ENCODE data around the gene CCDC138.
A peak's percentile ranks its signal among the peaks of the same experiment; 100 is the strongest.

Gene CCDC138

DNA sequence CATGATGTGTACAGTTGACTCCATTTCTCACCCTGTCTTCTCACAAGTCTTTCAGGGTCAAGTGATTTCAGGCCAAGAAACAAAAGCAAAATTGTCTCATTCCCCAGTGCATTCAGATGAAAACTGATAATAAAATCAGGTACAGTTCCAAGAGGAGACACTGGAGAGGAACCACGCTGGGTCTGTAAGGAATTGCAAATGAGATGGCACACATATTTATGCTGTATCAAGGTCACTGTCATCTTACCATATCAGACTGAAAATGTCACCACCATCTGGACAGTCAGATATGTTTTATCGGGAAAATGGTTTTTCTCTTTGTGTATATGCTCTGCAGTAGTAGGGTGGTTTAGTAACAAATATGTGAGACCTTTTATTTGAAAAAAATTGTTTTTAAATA, 91.7 kb downstream of the CCDC138 start:
- DNase-seq (ENCODE audit: low read depth in 1 of 2, low spot score in 1 of 2): no peak
- TF ChIP-seq JUND (IDR thresholded peaks at IDR 0.05; ENCODE audit: low read depth): no peak
- in situ Hi-C loops (cut with HindIII; ENCODE audit: low pct_unique_long_range_greater_than_20kb, low sequenced_read_pairs): no loop called here

- in situ Hi-C loops (cut with HindIII; ENCODE audit: low pct_unique_long_range_greater_than_20kb, low sequenced_read_pairs): no loop called here
- TF ChIP-seq JUND (IDR thresholded peaks at IDR 0.05; ENCODE audit: low read depth): no peak
- no peak for DNase-seq (ENCODE audit: low read depth in 1 of 2, low spot score in 1 of 2)
Measured at GRCh38 chr2:108884619-108885018, 98.0 kb downstream of the CCDC138 start.

- no peak for TF ChIP-seq JUND (IDR thresholded peaks at IDR 0.05; ENCODE audit: low read depth)
- in situ Hi-C loops (cut with HindIII; ENCODE audit: low pct_unique_long_range_greater_than_20kb, low sequenced_read_pairs): no loop called here
- no peak for DNase-seq (ENCODE audit: low read depth in 1 of 2, low spot score in 1 of 2)
Measured at GRCh38 chr2:108889907-108890306, 103.3 kb downstream of the CCDC138 start.

DNA sequence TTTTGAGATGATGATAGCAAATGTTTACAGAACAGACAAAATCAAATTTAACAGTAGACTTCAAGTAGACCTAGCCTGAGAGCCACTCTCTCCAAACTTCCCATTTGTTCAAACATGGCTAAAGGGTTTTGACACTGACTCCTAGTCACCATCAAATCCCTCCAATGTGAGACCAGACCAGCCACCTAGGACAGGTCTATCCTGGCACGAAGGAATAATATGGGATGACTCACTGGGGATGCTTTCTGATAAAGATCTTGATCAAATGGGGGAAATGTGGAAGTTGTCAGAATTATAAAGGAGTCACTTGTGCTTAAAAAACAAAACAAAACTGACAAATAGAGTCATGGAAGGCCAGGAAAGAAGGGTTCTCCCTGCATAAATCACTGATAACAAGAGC, 106.7 kb downstream of the CCDC138 start:
- in situ Hi-C loops (cut with HindIII; ENCODE audit: low pct_unique_long_range_greater_than_20kb, low sequenced_read_pairs): no loop called here
- no peak for DNase-seq (ENCODE audit: low read depth in 1 of 2, low spot score in 1 of 2)
- TF ChIP-seq JUND (IDR thresholded peaks at IDR 0.05; ENCODE audit: low read depth): no peak

DNA sequence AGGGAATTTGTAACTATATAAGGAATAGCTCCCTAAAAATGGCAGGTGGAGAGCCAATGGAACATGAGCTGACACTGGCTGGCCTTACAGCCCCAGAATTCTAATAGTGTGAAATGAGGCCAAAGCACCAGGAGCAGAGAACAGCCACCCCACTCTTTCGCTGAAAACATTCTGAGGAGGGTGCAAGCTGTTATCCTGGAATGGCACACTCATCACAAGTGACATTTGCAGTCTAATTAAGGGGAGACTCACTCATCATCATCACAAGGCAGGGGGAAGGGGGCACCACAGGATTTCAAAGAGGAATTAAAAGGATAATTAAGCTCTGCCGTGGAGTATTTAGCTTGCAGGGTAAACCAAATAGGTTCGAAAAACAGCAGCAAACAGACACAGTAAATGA, 108.2 kb downstream of the CCDC138 start:
- no peak for TF ChIP-seq JUND (IDR thresholded peaks at IDR 0.05; ENCODE audit: low read depth)
- no peak for DNase-seq (ENCODE audit: low read depth in 1 of 2, low spot score in 1 of 2)
- in situ Hi-C loops (cut with HindIII; ENCODE audit: low pct_unique_long_range_greater_than_20kb, low sequenced_read_pairs): no loop called here

DNA sequence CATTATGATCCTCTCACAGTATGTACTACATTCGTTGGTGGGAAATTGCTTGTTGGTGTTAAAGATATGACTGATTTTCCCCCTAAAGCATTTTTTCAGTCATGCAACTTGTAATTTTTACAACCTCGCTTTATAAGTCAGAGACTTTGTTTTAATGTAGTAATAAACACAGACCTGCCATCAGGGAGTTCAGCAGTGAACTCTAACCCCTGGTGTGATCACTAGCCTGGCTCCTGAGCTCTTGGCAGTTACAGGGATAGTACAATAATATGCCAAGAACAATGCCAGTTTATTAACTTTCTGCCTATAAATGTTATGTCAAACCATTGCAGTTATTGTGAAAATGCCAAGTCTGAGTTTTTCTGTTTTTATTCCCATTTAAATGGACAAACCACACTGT, 108.6 kb downstream of the CCDC138 start:
- no peak for TF ChIP-seq JUND (IDR thresholded peaks at IDR 0.05; ENCODE audit: low read depth)
- in situ Hi-C loops (cut with HindIII; ENCODE audit: low pct_unique_long_range_greater_than_20kb, low sequenced_read_pairs): no loop called here
- DNase-seq (ENCODE audit: low read depth in 1 of 2, low spot score in 1 of 2): no peak

DNA sequence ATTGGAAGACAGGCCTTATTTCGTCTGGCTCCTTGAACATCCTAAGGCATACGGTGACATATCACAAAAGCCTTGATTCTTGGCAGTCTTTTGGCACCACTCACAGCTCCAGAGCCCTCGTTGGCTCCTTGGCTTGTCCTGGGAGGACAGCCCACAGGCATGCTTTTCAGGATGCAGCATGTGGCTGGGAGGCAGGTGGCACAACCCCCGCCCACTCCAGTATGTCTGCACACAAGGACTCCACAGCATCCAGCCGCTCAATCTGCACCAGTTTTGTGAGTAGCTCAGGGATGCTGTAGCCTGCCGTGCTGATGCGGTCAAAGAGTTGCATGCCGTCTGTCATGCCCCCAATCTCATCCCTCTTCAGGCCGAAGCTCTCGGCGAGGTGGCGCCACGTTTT, 110.2 kb downstream of the CCDC138 start:
- in situ Hi-C loops (cut with HindIII; ENCODE audit: low pct_unique_long_range_greater_than_20kb, low sequenced_read_pairs): no loop called here
- no peak for TF ChIP-seq JUND (IDR thresholded peaks at IDR 0.05; ENCODE audit: low read depth)
- no peak for DNase-seq (ENCODE audit: low read depth in 1 of 2, low spot score in 1 of 2)

- DNase-seq (ENCODE audit: low read depth in 1 of 2, low spot score in 1 of 2): no peak
- in situ Hi-C loops (cut with HindIII; ENCODE audit: low pct_unique_long_range_greater_than_20kb, low sequenced_read_pairs): no loop called here
- TF ChIP-seq JUND (IDR thresholded peaks at IDR 0.05; ENCODE audit: low read depth): no peak
Measured at GRCh38 chr2:108898315-108899082, 111.9 kb downstream of the CCDC138 start.

DNA sequence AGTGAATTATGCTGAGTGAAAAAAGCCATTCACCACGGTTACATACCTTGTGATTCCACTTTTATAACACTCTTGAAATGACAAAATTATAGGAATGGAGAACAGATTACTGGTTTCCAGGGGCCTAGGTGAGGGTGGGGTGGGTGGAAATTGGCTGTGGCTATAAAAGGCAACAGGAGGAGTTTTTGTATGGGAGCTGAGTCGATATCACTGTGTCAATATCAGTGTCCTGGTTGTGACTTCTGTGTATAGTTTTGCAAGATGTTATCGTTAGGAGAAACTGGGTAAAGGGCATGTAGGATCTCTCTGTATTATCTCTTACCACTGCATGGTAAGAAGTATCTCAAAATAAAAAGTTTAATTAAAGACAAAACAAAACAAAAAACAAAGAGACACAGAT, 118.1 kb downstream of the CCDC138 start:
- DNase-seq (ENCODE audit: low read depth in 1 of 2, low spot score in 1 of 2): no peak
- no peak for TF ChIP-seq JUND (IDR thresholded peaks at IDR 0.05; ENCODE audit: low read depth)
- in situ Hi-C loops (cut with HindIII; ENCODE audit: low pct_unique_long_range_greater_than_20kb, low sequenced_read_pairs): no loop called here

DNA sequence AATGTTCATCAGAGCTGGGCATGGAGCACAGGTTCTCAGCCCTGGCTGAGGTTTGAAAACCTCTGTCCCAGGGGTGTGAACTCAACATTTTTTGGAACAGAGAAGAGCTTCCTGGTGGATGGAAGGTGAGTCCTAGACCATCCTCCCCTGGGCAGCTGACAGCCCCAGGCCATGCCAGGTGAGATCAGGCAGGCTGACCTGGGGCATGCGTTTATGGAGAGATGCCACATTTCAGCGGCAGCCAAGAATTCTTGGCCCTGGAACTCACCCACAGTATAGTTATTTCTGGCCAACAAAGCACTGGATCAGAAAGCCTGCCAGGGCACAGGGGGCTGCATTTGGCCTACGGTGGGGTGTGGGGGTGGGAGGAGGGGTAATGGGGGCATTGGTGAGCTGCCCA, 118.6 kb downstream of the CCDC138 start:
- in situ Hi-C loops (cut with HindIII; ENCODE audit: low pct_unique_long_range_greater_than_20kb, low sequenced_read_pairs): no loop called here
- DNase-seq (ENCODE audit: low read depth in 1 of 2, low spot score in 1 of 2): peak in 1 of 2 experiments; percentile 21
- no peak for TF ChIP-seq JUND (IDR thresholded peaks at IDR 0.05; ENCODE audit: low read depth)

DNA sequence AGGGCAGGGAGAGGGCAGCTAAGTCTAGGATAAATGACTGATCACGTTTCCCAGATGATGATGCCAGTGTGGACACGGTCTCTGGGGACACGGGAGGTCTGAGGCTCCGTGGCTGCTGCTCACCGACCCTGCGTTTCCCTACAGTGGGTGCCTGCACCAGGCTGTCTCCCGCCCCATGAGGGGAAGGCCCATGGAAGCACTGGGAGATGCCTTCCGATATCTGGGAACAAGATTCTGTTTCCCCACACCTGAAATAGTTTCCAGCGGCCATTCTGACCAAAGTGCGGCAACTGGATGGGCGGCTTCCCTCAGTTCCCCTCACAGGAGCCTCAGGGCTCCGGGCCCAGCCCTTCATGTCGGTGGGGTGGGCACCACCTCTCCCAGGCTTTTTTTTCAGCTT, 119.3 kb downstream of the CCDC138 start:
- TF ChIP-seq JUND (IDR thresholded peaks at IDR 0.05; ENCODE audit: low read depth): no peak
- no peak for DNase-seq (ENCODE audit: low read depth in 1 of 2, low spot score in 1 of 2)
- in situ Hi-C loops (cut with HindIII; ENCODE audit: low pct_unique_long_range_greater_than_20kb, low sequenced_read_pairs): no loop called here

DNA sequence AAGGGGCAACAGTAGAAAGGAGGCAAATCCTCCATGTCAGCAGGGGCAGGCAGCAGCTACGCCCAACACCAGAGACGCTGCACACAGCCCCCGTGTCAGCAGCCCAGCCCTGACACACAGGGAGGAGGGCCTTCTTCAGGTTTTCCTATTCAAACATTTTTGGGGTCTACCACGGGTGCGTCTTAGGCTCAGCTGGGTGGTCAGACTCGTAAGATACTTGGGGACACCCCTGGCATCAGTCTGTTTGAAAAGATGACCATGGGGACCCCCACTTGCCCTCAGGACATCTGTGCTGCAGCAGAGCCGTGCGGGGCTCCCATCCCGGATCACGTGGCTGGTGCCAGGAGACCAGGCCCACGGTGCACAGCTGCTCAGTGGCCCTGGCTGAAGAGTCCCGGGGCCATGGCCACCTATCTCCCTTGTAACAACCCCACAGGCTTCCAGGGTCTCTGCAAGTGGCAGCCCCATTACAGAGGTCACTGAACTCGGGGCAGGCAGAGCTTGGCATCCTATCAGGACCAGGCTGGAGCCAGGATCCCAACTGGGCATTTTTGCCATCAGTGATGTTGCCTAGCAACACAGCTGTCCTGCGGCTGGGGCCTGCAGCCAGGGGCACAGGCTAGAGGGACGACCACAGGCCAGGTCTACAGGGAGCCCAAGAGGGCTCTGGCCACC, 120.0 kb downstream of the CCDC138 start:
- in situ Hi-C loops (cut with HindIII; ENCODE audit: low pct_unique_long_range_greater_than_20kb, low sequenced_read_pairs): no loop called here
- DNase-seq (ENCODE audit: low read depth in 1 of 2, low spot score in 1 of 2): no peak
- no peak for TF ChIP-seq JUND (IDR thresholded peaks at IDR 0.05; ENCODE audit: low read depth)

DNA sequence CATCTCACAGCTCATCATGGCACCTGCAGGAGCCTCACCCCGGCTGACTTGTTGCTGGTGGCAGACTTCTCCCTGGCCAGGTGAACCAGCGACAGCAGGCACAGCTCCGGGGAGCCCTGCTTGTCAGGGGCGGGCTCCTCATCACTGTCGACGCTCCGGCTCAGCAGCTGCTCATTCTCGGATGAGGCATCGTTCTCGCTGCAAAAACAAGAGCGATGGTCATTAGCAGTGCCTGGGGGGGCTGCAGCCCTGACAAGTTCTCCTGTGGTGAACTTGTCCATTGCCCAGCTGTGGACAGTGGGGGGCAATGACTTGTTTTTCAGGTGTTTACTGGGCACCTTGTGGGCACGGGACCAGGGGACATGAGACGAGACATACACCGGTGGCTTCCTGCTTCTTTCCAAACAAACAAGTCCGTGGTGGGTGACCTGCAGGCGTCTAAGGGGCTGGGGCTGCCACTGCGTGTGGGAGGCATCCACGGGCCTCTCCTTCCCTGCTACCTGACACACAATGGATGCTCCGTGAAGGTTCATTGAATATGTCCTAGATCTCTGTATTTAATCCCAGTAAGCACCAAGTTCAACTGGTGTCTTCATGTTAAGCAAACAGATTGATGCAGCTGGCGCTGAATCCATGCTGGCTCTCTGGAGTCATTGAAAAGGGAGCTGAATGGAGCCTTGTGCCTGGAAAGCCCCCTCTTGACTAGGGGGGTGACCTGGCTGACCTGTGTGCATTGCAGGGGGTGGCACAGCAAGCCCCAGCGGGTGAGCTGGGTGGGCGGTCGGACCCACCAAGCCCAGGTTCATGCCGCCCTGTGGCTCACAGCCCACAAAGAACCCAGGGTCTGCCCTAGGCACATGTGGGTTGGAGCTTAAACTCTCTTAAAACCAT, 121.5 kb downstream of the CCDC138 start:
- no peak for TF ChIP-seq JUND (IDR thresholded peaks at IDR 0.05; ENCODE audit: low read depth)
- in situ Hi-C loops (cut with HindIII; ENCODE audit: low pct_unique_long_range_greater_than_20kb, low sequenced_read_pairs): no loop called here
- no peak for DNase-seq (ENCODE audit: low read depth in 1 of 2, low spot score in 1 of 2)
